HEK293 (cell line): ENCODE results near the gene SHISAL2A.

Source experiments
- BCL11A ChIP-seq: fragments of 450-650 bp; formaldehyde crosslinking; IDR thresholded peaks from 2 replicates; pipeline ENCODE4 v1.5.1; 2016; ENCODE audit warnings: low read depth, missing biosample characterization, missing genetic modification characterization
- KLF10 ChIP-seq: fragments of 450-650 bp; IDR thresholded peaks from 2 replicates; pipeline ENCODE4 v1.5.1; 2018; ENCODE audit warnings: missing biosample characterization, mild to moderate bottlenecking, missing genetic modification characterization
- KLF16 ChIP-seq: fragments of 450-650 bp; formaldehyde crosslinking; IDR thresholded peaks from 2 replicates; pipeline ENCODE4 v1.5.1; 2017; ENCODE audit warnings: missing biosample characterization, missing genetic modification characterization
- KLF8 ChIP-seq: fragments of 450-650 bp; formaldehyde crosslinking; IDR thresholded peaks from 2 replicates; pipeline ENCODE4 v1.5.1; 2016; ENCODE audit warnings: missing biosample characterization, missing genetic modification characterization
- PRDM2 ChIP-seq: fragments of 450-650 bp; formaldehyde crosslinking; IDR thresholded peaks from 2 replicates; pipeline ENCODE4 v1.5.1; 2016; ENCODE audit warnings: missing biosample characterization, missing genetic modification characterization, borderline replicate concordance
- PRDM6 ChIP-seq: fragments of 450-650 bp; formaldehyde crosslinking; IDR thresholded peaks from 2 replicates; pipeline ENCODE4 v1.5.1; 2017; ENCODE audit warnings: missing biosample characterization, missing genetic modification characterization
- SALL2 ChIP-seq: fragments of 450-650 bp; formaldehyde crosslinking; IDR thresholded peaks from 2 replicates; pipeline ENCODE4 v1.5.0; 2017; ENCODE audit warnings: missing biosample characterization, mild to moderate bottlenecking, missing genetic modification characterization, borderline replicate concordance
- SP3 ChIP-seq: fragments of 450-650 bp; formaldehyde crosslinking; IDR thresholded peaks from 2 replicates; pipeline ENCODE4 v1.5.1; 2016; ENCODE audit warnings: missing biosample characterization, missing genetic modification characterization
- SP7 ChIP-seq: fragments of 450-650 bp; formaldehyde crosslinking; IDR thresholded peaks from 2 replicates; pipeline ENCODE4 v1.5.1; 2016; ENCODE audit warnings: missing biosample characterization, missing genetic modification characterization
- WT1 ChIP-seq: fragments of 450-650 bp; formaldehyde crosslinking; IDR thresholded peaks from 2 replicates; pipeline ENCODE4 v1.5.1; 2016; ENCODE audit warnings: missing biosample characterization, missing genetic modification characterization
- ZFP41 ChIP-seq: fragments of 450-650 bp; formaldehyde crosslinking; IDR thresholded peaks from 2 replicates; pipeline ENCODE4 v1.5.1; 2016; ENCODE audit warnings: missing biosample characterization, missing genetic modification characterization, borderline replicate concordance
- ZFP69B ChIP-seq: fragments of 450-650 bp; formaldehyde crosslinking; IDR thresholded peaks from 2 replicates; pipeline ENCODE4 v1.5.1; 2016; ENCODE audit warnings: missing biosample characterization, missing genetic modification characterization
- ZNF133 ChIP-seq: fragments of 450-650 bp; formaldehyde crosslinking; IDR thresholded peaks from 2 replicates; pipeline ENCODE4 v1.5.1; 2016; ENCODE audit warnings: missing biosample characterization, missing genetic modification characterization
- ZNF138 ChIP-seq: fragments of 450-650 bp; formaldehyde crosslinking; IDR thresholded peaks from 2 replicates; pipeline ENCODE4 v1.5.1; 2016; ENCODE audit warnings: missing biosample characterization, missing genetic modification characterization, borderline replicate concordance
- ZNF2 ChIP-seq: fragments of 450-650 bp; formaldehyde crosslinking; IDR thresholded peaks from 2 replicates; pipeline ENCODE4 v1.5.1; 2016; ENCODE audit warnings: missing biosample characterization, missing genetic modification characterization
- ZNF37A ChIP-seq: fragments of 450-650 bp; IDR thresholded peaks from 2 replicates; pipeline ENCODE4 v1.5.1; 2018; ENCODE audit warnings: missing biosample characterization, missing genetic modification characterization
- ZNF433 ChIP-seq: fragments of 450-650 bp; formaldehyde crosslinking; IDR thresholded peaks from 2 replicates; pipeline ENCODE4 v1.5.1; 2016; ENCODE audit warnings: missing biosample characterization, missing genetic modification characterization, low read depth
- ZNF473 ChIP-seq: fragments of 450-650 bp; formaldehyde crosslinking; IDR thresholded peaks from 2 replicates; pipeline ENCODE4 v1.5.1; 2017; ENCODE audit warnings: missing biosample characterization, missing genetic modification characterization
- ZNF707 ChIP-seq: fragments of 450-650 bp; formaldehyde crosslinking; IDR thresholded peaks from 2 replicates; pipeline ENCODE4 v1.5.1; 2016; ENCODE audit warnings: missing biosample characterization, missing genetic modification characterization
- ZNF76 ChIP-seq: fragments of 450-650 bp; formaldehyde crosslinking; IDR thresholded peaks from 2 replicates; pipeline ENCODE4; 2016; ENCODE audit warnings: low read depth, missing biosample characterization, missing genetic modification characterization, borderline replicate concordance
- ZNF830 ChIP-seq: fragments of 450-650 bp; IDR thresholded peaks from 2 replicates; pipeline ENCODE4 v1.5.0; 2018; ENCODE audit warnings: missing biosample characterization, missing genetic modification characterization, low read depth, mild to moderate bottlenecking, moderate library complexity
- TF ChIP-seq, protein P1 (sequence below): fragments of 450-650 bp; formaldehyde crosslinking; IDR thresholded peaks from 2 replicates; pipeline ENCODE4 v1.5.1; 2016; ENCODE audit warnings: missing biosample characterization, missing genetic modification characterization
- TF ChIP-seq, protein P2 (sequence below): fragments of 450-650 bp; formaldehyde crosslinking; IDR thresholded peaks from 2 replicates; pipeline ENCODE4 v1.5.1; 2017; ENCODE audit warnings: missing biosample characterization, missing genetic modification characterization
- TF ChIP-seq, protein P3 (sequence below): fragments of 450-650 bp; formaldehyde crosslinking; IDR thresholded peaks from 2 replicates; pipeline ENCODE4 v1.5.1; 2016; ENCODE audit warnings: missing biosample characterization, missing genetic modification characterization
- TF ChIP-seq, protein P4 (sequence below): fragments of 450-650 bp; formaldehyde crosslinking; IDR thresholded peaks from 2 replicates; pipeline ENCODE4 v1.5.1; 2016; ENCODE audit warnings: missing biosample characterization, missing genetic modification characterization

SHISAL2A gene

GRCh38 chr1:52702886-52703787, 70.2 kb downstream of the SHISAL2A start (continued):
- TF ChIP-seq, protein P1, sequence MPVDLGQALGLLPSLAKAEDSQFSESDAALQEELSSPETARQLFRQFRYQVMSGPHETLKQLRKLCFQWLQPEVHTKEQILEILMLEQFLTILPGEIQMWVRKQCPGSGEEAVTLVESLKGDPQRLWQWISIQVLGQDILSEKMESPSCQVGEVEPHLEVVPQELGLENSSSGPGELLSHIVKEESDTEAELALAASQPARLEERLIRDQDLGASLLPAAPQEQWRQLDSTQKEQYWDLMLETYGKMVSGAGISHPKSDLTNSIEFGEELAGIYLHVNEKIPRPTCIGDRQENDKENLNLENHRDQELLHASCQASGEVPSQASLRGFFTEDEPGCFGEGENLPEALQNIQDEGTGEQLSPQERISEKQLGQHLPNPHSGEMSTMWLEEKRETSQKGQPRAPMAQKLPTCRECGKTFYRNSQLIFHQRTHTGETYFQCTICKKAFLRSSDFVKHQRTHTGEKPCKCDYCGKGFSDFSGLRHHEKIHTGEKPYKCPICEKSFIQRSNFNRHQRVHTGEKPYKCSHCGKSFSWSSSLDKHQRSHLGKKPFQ, result peak; percentile 30
- no peak for TF ChIP-seq ZNF433
- peak; percentile 65; the same call in 1 of the 2 replicates for TF ChIP-seq BCL11A (tag by site-specific recombination)
- peak; percentile 72 for TF ChIP-seq SP3
- peak; percentile 69; the same call in 1 of the 2 replicates for TF ChIP-seq KLF16 (tag by site-specific recombination)
- TF ChIP-seq WT1 (tag by site-specific recombination), result peak; percentile 25; the same call in 1 of the 2 replicates
- TF ChIP-seq SP7 (tag by site-specific recombination), result peak; percentile 91
- no peak for TF ChIP-seq PRDM6 (tag by site-specific recombination)
- TF ChIP-seq ZNF473 (tag by site-specific recombination), result no peak
- TF ChIP-seq ZNF707 (tag by site-specific recombination), result no peak
- no peak for TF ChIP-seq ZNF133 (tag by site-specific recombination)
- TF ChIP-seq ZNF37A (tag by site-specific recombination), result no peak
- TF ChIP-seq KLF10 (tag by site-specific recombination), result no peak
- TF ChIP-seq, protein P2, sequence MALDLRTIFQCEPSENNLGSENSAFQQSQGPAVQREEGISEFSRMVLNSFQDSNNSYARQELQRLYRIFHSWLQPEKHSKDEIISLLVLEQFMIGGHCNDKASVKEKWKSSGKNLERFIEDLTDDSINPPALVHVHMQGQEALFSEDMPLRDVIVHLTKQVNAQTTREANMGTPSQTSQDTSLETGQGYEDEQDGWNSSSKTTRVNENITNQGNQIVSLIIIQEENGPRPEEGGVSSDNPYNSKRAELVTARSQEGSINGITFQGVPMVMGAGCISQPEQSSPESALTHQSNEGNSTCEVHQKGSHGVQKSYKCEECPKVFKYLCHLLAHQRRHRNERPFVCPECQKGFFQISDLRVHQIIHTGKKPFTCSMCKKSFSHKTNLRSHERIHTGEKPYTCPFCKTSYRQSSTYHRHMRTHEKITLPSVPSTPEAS, result no peak; the same call in 1 of the 2 replicates
- peak; percentile 40 for TF ChIP-seq ZFP69B (tag by site-specific recombination)
- TF ChIP-seq KLF8 (tag by site-specific recombination), result peak; percentile 71; the same call in 1 of the 2 replicates
- TF ChIP-seq ZNF830 (tag by site-specific recombination), result no peak
- peak; percentile 57; the same call in 1 of the 2 replicates for TF ChIP-seq ZNF76 (tag by site-specific recombination)
- TF ChIP-seq SALL2 (tag by site-specific recombination), result no peak
- TF ChIP-seq, protein P3, sequence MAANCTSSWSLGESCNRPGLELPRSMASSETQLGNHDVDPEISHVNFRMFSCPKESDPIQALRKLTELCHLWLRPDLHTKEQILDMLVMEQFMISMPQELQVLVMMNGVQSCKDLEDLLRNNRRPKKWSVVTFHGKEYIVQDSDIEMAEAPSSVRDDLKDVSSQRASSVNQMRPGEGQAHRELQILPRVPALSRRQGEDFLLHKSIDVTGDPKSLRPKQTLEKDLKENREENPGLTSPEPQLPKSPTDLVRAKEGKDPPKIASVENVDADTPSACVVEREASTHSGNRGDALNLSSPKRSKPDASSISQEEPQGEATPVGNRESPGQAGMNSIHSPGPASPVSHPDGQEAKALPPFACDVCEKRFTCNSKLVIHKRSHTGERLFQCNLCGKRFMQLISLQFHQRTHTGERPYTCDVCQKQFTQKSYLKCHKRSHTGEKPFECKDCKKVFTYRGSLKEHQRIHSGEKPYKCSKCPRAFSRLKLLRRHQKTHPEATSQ (tag by site-specific recombination), result peak; percentile 53; the same call in 1 of the 2 replicates
- TF ChIP-seq ZNF2 (tag by site-specific recombination), result peak; percentile 92
- TF ChIP-seq, protein P4, sequence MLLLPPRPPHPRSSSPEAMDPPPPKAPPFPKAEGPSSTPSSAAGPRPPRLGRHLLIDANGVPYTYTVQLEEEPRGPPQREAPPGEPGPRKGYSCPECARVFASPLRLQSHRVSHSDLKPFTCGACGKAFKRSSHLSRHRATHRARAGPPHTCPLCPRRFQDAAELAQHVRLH, result peak; percentile 7; the same call in 1 of the 2 replicates
- TF ChIP-seq ZFP41, result no peak
- TF ChIP-seq ZNF138 (tag by site-specific recombination), result no peak
- no peak for TF ChIP-seq PRDM2
